SK-N-SH treated with all-trans-retinoic acid at 6 μM for 48 hours (cell line): ENCODE measurements around the gene UST.

ENCODE experiments used
- ATAC-seq: fragments of 200-7000 bp; cut with Tn5 transposase; 3 replicates; pipeline ENCODE4 v1.9.1; 2020; ENCODE audit warnings: mild to moderate bottlenecking, moderate library complexity
- ARNTL ChIP-seq: fragments of 450-650 bp; formaldehyde crosslinking; IDR thresholded peaks from 2 replicates; pipeline ENCODE4 v1.5.0; 2020; ENCODE audit warnings: low read depth, mild to moderate bottlenecking, moderate library complexity, borderline replicate concordance
- BACH2 ChIP-seq: fragments of 250-450 bp; sonication (Bioruptor Pico); IDR thresholded peaks from 2 replicates; pipeline ENCODE4 v1.9.0; 2021; ENCODE audit warnings: mild to moderate bottlenecking, borderline replicate concordance
- CREB5 ChIP-seq: fragments of 250-450 bp; sonication (Bioruptor Pico); IDR thresholded peaks from 2 replicates; pipeline ENCODE4 v1.5.1; 2020; ENCODE audit warnings: low read depth, mild to moderate bottlenecking, moderate library complexity
- CSDC2 ChIP-seq: fragments of 250-450 bp; sonication (Bioruptor Pico); IDR thresholded peaks from 2 replicates; pipeline ENCODE4 v1.5.0; 2020; ENCODE audit warnings: mild to moderate bottlenecking, moderate library complexity
- CSRNP3 ChIP-seq: fragments of 250-450 bp; sonication (Bioruptor Pico); IDR thresholded peaks from 2 replicates; pipeline ENCODE4 v1.5.1; 2021; ENCODE audit warnings: mild to moderate bottlenecking, moderate library complexity
- ESRRG ChIP-seq: fragments of 250-450 bp; sonication (Bioruptor Pico); IDR thresholded peaks from 2 replicates; pipeline ENCODE4 v1.6.1; 2021; ENCODE audit warnings: mild to moderate bottlenecking
- GLIS3 ChIP-seq: fragments of 250-450 bp; sonication (Bioruptor Pico); IDR thresholded peaks from 2 replicates; pipeline ENCODE4 v1.5.0; 2020; ENCODE audit warnings: mild to moderate bottlenecking, moderate library complexity
- ISL1 ChIP-seq: fragments of 250-450 bp; sonication (Bioruptor Pico); IDR thresholded peaks from 2 replicates; pipeline ENCODE4 v2.1.2; 2022; ENCODE audit warnings: mild to moderate bottlenecking, moderate library complexity
- OSR1 ChIP-seq: fragments of 250-450 bp; sonication (Bioruptor Pico); IDR thresholded peaks from 2 replicates; pipeline ENCODE4 v1.8.0; 2022; ENCODE audit warnings: moderate library complexity, mild to moderate bottlenecking, inconsistent platforms
- PATZ1 ChIP-seq: fragments of 250-450 bp; sonication (Bioruptor Pico); IDR thresholded peaks from 2 replicates; pipeline ENCODE4 v1.8.0; 2020; ENCODE audit warnings: mild to moderate bottlenecking, moderate library complexity, borderline replicate concordance
- POU6F1 ChIP-seq: fragments of 250-450 bp; sonication (Bioruptor Pico); IDR thresholded peaks from 2 replicates; pipeline ENCODE4 v1.8.0; 2021; ENCODE audit warnings: low read depth, mild to moderate bottlenecking, moderate library complexity, borderline replicate concordance
- PPARA ChIP-seq: fragments of 250-450 bp; sonication (Bioruptor Pico); IDR thresholded peaks from 2 replicates; pipeline ENCODE4 v1.5.0; 2020; ENCODE audit warnings: mild to moderate bottlenecking, borderline replicate concordance
- RARB ChIP-seq: fragments of 250-450 bp; sonication (Bioruptor Pico); IDR thresholded peaks from 2 replicates; pipeline ENCODE4 v1.8.0; 2021; ENCODE audit warnings: mild to moderate bottlenecking, moderate library complexity
- SNAI2 ChIP-seq: fragments of 250-450 bp; sonication (Bioruptor Pico); IDR thresholded peaks from 2 replicates; pipeline ENCODE4 v1.5.0; 2020; ENCODE audit warnings: mild to moderate bottlenecking, moderate library complexity
- TCF4 ChIP-seq: fragments of 250-450 bp; sonication (Bioruptor Pico); IDR thresholded peaks from 2 replicates; pipeline ENCODE4 v1.8.0; 2021; ENCODE audit warnings: mild to moderate bottlenecking, moderate library complexity, borderline replicate concordance
- TOX ChIP-seq: fragments of 250-450 bp; sonication (Bioruptor Pico); IDR thresholded peaks from 2 replicates; pipeline ENCODE4 v1.8.0; 2021; ENCODE audit warnings: mild to moderate bottlenecking, moderate library complexity, borderline replicate concordance
- TSHZ2 ChIP-seq: fragments of 250-450 bp; sonication (Bioruptor Pico); IDR thresholded peaks from 2 replicates; pipeline ENCODE4 v1.5.0; 2020; ENCODE audit warnings: mild to moderate bottlenecking, moderate library complexity
- ZC3H10 ChIP-seq: fragments of 250-450 bp; sonication (Bioruptor Pico); IDR thresholded peaks from 2 replicates; pipeline ENCODE4 v1.5.1; 2021; ENCODE audit warnings: mild to moderate bottlenecking, moderate library complexity
- ZFP30 ChIP-seq: fragments of 450-650 bp; formaldehyde crosslinking; IDR thresholded peaks from 2 replicates; pipeline ENCODE4 v1.5.0; 2022; ENCODE audit warnings: mild to moderate bottlenecking, moderate library complexity
- ZNF565 ChIP-seq: fragments of 450-650 bp; formaldehyde crosslinking; conservative IDR thresholded peaks from 2 replicates; pipeline ENCODE4 v1.5.0; 2020; ENCODE audit warnings: low read depth, mild to moderate bottlenecking, moderate library complexity
- ZNF70 ChIP-seq: fragments of 450-650 bp; formaldehyde crosslinking; IDR thresholded peaks from 2 replicates; pipeline ENCODE4 v1.5.0; 2020; ENCODE audit warnings: mild to moderate bottlenecking, moderate library complexity
- ZNF8 ChIP-seq: fragments of 450-650 bp; formaldehyde crosslinking; IDR thresholded peaks from 2 replicates; pipeline ENCODE4 v1.5.0; 2020; ENCODE audit warnings: mild to moderate bottlenecking, moderate library complexity

UST gene

GRCh38 chr6:148986608-148987007 is 239.8 kb downstream of the UST start:
- TF ChIP-seq TOX (CRISPR knock-in tag) (no peak), ZNF565 (CRISPR knock-in tag) (no peak), POU6F1 (no peak), ISL1 (CRISPR knock-in tag) (no peak), ZNF70 (CRISPR knock-in tag) (no peak), ARNTL (CRISPR knock-in tag) (no peak), PATZ1 (CRISPR knock-in tag) (no peak), GLIS3 (CRISPR knock-in tag) (no peak), ZFP30 (no peak), PPARA (no peak), TSHZ2 (CRISPR knock-in tag) (no peak), CSRNP3 (no peak), CSDC2 (CRISPR knock-in tag) (no peak), SNAI2 (CRISPR knock-in tag) (no peak), CREB5 (CRISPR knock-in tag) (no peak), ZC3H10 (CRISPR knock-in tag) (no peak), TCF4 (CRISPR knock-in tag) (no peak), OSR1 (CRISPR knock-in tag) (no peak), ZNF8 (CRISPR knock-in tag) (no peak)
- ATAC-seq = no peak

GRCh38 chr6:148987982-148988381 is 241.2 kb downstream of the UST start:
- ATAC-seq = no peak
- TF ChIP-seq ZNF8 (CRISPR knock-in tag) (no peak), ESRRG (CRISPR knock-in tag) (no peak), ARNTL (CRISPR knock-in tag) (no peak), ZFP30 (no peak), ZC3H10 (CRISPR knock-in tag) (no peak), OSR1 (CRISPR knock-in tag) (no peak), SNAI2 (CRISPR knock-in tag) (no peak), BACH2 (CRISPR knock-in tag) (no peak), POU6F1 (no peak), RARB (no peak), CSRNP3 (no peak), TSHZ2 (CRISPR knock-in tag) (no peak), CSDC2 (CRISPR knock-in tag) (no peak), CREB5 (CRISPR knock-in tag) (no peak), ZNF565 (CRISPR knock-in tag) (no peak), ZNF70 (CRISPR knock-in tag) (no peak), PPARA (no peak), ISL1 (CRISPR knock-in tag) (no peak)
